Skeletal muscle satellite cell (primary cell): Measurements from ENCODE around the gene ZBTB7B.

Experiments
- H3K27me3 ChIP-seq: 2 replicates; pipeline ENCODE4 v1.7.0; 2013; ENCODE audit warnings: low read length; ENCODE audit not compliant: control insufficient read depth, insufficient read depth
- H3K36me3 ChIP-seq: 2 replicates; pipeline ENCODE4 v1.7.0; 2013; ENCODE audit warnings: mild to moderate bottlenecking, control low read depth, low read length; ENCODE audit not compliant: insufficient read depth
- H3K4me1 ChIP-seq: 2 replicates; pipeline ENCODE4 v1.7.0; 2013; ENCODE audit warnings: low read length; ENCODE audit not compliant: control insufficient read depth, insufficient read depth
- H3K4me2 ChIP-seq: 2 replicates; pipeline ENCODE4 v1.7.0; 2013; ENCODE audit warnings: mild to moderate bottlenecking, low read length
- H3K4me3 ChIP-seq: 2 replicates; pipeline ENCODE4 v1.7.0; 2013; ENCODE audit warnings: low read length
- H3K9ac ChIP-seq: 2 replicates; pipeline ENCODE4 v1.7.0; 2013; ENCODE audit warnings: mild to moderate bottlenecking, low read depth, low read length, moderate library complexity
- H3K9me3 ChIP-seq: replicated peaks from 2 replicates; pipeline ENCODE4 v1.7.0; 2013; ENCODE audit warnings: mild to moderate bottlenecking, control low read depth, low read length

ZBTB7B gene

DNA sequence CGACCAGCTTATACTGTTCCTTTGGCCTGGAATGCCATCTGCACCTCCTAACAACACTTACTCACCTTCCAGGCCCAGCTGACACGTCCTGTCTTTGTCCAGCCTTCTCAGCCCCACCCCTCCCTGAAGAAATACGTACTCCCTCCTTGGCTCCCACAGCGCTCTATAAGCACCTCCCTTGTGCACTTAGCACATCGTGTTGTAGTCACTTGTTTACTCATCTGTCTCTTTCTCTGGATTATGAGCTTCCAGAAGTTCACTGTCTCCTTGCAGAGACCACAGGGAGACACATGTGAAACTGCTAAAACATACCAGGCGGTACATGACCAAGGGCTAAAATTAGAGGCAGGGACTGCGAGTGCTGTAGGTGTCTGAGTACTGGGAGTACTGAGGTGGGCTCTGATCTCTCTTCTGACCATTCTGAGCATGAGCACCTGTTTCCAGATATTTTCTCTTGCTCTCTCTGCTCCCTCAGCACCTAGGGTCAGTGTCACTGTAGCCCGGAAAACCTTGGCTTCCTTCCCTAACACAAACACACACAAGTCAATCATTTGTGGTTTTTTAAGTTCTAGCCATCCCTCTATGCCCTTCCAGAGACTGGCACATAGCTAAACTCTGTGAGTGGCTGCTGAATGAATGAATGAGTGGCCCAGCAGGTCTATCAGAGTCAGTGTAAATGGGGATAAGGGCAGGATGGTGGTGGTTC lies 36.2 kb downstream of the ZBTB7B start:
- H3K4me1 ChIP-seq = peaks cover 5% of the 10 kb centered on the region
- peak overlapping the region; percentile 5 for H3K4me2 ChIP-seq
- H3K36me3 ChIP-seq = no peaks in the 10 kb centered on the region
- no peak overlapping the region for H3K9ac ChIP-seq
- H3K27me3 ChIP-seq = peaks cover 9% of the 10 kb centered on the region
- H3K9me3 ChIP-seq = no peaks in the 10 kb centered on the region
- no peak overlapping the region for H3K4me3 ChIP-seq

DNA sequence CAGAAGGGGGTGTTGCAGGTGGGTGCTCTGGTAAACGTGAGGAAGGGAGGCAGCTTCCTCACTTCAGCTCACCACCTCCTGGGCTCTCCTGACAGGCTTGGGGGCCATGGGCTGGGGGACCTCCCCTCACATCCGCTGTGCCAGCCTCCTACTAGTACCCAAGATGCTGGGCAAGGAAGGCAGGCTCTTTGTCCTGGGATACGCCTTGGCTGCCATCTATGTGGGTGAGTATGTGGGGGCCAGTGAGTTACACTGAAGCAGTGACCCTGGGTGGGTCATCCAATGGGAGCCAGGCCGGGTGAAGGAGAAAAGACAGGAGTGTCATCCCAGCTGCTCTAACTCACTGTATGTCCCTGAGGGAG lies 36.7 kb downstream of the ZBTB7B start:
- no peak overlapping the region for H3K4me2 ChIP-seq
- peaks cover 5% of the 10 kb centered on the region for H3K4me1 ChIP-seq
- no peak overlapping the region for H3K4me3 ChIP-seq

DNA sequence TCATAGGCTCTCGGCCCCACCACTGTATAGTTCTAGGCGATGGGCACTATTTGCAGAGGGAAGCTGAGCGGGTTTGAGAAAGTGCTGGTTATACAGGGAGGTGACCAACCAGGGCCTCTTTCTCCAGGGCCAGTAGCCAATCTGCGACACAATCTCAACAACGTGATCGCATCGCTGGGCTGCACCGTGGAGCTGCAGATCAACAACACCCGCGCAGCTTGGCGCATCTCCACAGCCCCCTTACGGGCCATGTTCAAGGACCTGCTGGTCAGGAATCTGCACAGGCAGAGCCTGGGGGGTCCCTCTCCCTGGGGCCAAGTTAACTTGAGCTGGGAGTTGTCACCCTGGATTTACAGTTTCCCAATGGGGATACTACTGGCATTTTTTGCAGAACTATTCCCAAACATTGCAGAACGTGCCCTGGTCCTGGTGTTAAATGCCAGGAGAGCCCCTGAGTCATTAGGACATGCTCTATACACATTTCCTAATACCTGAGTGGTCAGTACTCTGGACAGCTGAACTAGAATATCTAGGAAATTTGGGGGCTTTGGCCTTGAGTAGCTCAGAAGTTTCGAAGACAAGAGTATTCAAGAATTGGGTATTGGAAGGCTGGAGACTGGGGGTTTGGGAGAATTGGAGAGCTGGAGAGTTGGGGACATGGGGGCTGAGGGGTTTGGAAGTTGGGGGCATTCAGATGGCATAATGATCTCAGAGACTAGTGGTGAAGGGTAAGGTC lies 37.9 kb downstream of the ZBTB7B start:
- Histone ChIP-seq H3K36me3 (no peaks in the 10 kb centered on the region), H3K4me3 (no peak overlapping the region), H3K9ac (no peak overlapping the region), H3K4me2 (no peak overlapping the region), H3K9me3 (no peaks in the 10 kb centered on the region), H3K27me3 (peaks cover 5% of the 10 kb centered on the region), H3K4me1 (peaks cover 14% of the 10 kb centered on the region)

More for the DNA sequence above, 36.7 kb downstream of the ZBTB7B start:
- H3K36me3 ChIP-seq = no peaks in the 10 kb centered on the region
- H3K9me3 ChIP-seq = no peaks in the 10 kb centered on the region
- H3K9ac ChIP-seq = no peak overlapping the region
- peaks cover 5% of the 10 kb centered on the region for H3K27me3 ChIP-seq

DNA sequence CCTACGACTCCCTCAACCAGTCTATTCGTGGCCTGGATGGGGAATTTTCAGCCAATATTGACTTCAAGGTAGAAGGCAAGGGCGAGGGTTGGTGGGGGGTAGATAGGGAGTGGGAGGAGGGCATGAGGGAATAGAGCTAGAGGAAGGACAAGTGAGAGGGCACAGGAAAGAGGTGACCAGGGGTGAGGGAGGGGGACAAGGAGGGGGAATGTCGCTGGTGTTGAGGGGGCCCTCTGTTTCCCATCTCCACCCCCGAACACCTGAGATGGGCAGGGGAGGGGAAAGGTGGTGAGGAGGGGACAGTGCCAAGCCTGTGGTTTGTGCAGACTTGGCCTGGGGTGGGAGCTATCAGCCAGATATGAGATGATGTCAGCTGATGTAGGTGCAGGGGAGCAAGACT lies 40.2 kb downstream of the ZBTB7B start:
- no peaks in the 10 kb centered on the region for H3K9me3 ChIP-seq
- H3K4me3 ChIP-seq = no peak overlapping the region
- peaks cover 3% of the 10 kb centered on the region for H3K27me3 ChIP-seq
- H3K36me3 ChIP-seq = no peaks in the 10 kb centered on the region
- H3K9ac ChIP-seq = no peak overlapping the region
- peaks cover 14% of the 10 kb centered on the region for H3K4me1 ChIP-seq
- H3K4me2 ChIP-seq = no peak overlapping the region

DNA sequence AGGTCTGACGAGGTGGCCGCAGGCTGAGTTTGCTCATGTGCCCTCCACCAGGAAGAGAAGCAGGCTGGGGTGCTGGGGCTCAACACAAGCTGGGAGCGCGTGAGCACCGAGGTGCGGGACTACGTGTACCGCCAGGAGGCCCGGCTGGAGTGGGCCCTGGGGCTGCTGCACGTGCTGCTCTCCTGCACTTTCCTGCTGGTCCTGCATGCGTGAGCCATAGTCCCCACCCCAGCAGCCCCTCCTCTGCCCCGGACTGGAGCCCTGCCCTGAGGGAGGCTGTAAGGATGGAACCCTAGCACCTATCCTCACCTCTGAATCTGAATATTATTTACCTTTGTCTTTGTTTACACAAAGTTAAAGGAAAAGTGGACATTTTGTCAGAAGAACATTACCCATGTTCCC lies 40.7 kb downstream of the ZBTB7B start:
- Histone ChIP-seq H3K36me3 (no peaks in the 10 kb centered on the region), H3K9me3 (no peaks in the 10 kb centered on the region), H3K9ac (no peak overlapping the region), H3K4me1 (peaks cover 14% of the 10 kb centered on the region), H3K27me3 (peaks cover 3% of the 10 kb centered on the region), H3K4me2 (no peak overlapping the region), H3K4me3 (no peak overlapping the region)

DNA sequence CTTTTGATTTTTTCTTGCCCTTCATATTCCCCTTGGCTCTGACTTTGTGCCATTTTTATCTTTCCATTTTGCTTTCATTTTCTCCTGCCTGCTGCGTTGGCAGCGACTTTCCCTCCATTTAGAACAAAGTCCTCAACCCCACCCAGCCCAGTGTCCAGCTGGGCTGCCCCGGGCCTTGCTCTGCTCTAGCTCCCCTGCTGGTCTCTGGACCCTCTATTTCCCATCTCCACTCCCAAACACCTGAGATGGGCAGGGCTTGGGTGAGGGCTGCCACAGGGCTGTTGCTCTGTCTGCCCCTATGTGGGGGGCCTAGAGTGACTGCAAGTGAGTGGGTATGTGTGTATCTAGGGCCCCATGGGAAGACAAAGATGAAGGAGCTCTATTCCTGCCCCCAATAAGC lies 41.2 kb downstream of the ZBTB7B start:
- Histone ChIP-seq H3K4me2 (no peak overlapping the region), H3K9me3 (no peaks in the 10 kb centered on the region), H3K36me3 (no peaks in the 10 kb centered on the region), H3K4me1 (peaks cover 13% of the 10 kb centered on the region), H3K27me3 (peaks cover 3% of the 10 kb centered on the region), H3K9ac (no peak overlapping the region), H3K4me3 (no peak overlapping the region)

DNA sequence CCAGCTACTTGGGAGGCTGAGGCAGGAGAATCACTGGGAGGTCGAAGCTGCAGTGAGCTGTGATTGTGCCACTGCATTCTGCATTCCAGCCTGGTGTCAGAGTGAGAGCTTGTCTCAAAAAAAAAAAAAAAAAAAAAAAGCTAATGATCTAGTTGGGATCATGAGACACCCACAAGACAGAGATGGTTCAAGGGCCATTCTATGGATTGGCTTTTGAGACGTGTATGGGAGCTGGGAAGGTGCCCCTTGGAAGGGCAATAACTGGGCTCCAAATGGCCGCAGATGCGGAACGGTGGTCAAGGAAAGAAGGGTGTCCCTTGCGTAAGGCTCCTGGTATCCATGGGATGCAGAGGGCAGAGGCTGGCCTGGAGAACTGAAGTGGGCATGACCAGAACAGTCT lies 41.8 kb downstream of the ZBTB7B start:
- peaks cover 9% of the 10 kb centered on the region for H3K4me1 ChIP-seq
- H3K9ac ChIP-seq = no peak overlapping the region
- no peaks in the 10 kb centered on the region for H3K9me3 ChIP-seq
- H3K4me3 ChIP-seq = no peak overlapping the region
- peaks cover 1% of the 10 kb centered on the region for H3K27me3 ChIP-seq
- H3K4me2 ChIP-seq = no peak overlapping the region
- H3K36me3 ChIP-seq = no peaks in the 10 kb centered on the region

DNA sequence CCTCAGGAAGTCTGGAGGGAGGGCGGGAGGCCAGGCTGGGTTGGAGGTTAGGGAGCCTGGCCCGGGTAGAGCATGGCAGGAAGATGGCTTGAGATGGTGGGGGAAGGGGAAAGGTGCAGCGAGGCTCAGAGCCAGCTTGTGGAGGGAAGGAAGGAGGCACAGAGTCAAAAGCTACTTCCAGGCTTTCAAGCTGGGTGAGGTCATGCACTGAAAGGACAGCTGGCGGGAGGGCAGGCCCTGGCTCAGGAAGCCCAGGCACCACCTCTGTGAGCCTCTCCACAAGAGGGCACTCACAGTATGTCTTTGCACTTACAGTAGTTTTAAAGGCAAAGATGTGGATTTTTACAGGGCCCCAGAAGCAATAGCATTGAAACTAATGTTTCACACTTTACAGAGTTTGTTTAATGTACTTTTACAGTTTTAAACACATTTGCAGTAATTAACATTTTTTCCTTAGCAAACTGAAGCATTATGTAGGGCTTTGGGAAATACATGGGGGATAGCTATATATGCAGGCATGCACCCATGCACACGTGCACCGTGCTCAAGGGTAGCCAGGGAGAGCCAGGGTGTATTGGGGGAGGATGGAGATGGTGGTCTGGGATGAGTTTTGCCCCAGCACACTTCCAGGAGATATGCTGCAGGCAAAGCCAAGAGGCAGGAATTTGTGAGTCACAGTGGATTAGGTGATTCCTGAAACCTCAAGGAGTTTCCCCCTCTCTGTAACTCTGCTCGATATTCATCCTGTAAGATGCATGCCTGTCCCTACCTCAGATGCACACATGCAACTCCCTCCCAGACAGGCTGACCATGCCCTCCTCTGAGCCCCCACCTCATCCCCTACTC lies 42.4 kb downstream of the ZBTB7B start:
- H3K4me3 ChIP-seq = no peak overlapping the region
- H3K27me3 ChIP-seq = no peaks in the 10 kb centered on the region
- H3K9ac ChIP-seq = no peak overlapping the region
- H3K4me1 ChIP-seq = peaks cover 15% of the 10 kb centered on the region
- no peak overlapping the region for H3K4me2 ChIP-seq
- H3K9me3 ChIP-seq = no peaks in the 10 kb centered on the region
- no peaks in the 10 kb centered on the region for H3K36me3 ChIP-seq

DNA sequence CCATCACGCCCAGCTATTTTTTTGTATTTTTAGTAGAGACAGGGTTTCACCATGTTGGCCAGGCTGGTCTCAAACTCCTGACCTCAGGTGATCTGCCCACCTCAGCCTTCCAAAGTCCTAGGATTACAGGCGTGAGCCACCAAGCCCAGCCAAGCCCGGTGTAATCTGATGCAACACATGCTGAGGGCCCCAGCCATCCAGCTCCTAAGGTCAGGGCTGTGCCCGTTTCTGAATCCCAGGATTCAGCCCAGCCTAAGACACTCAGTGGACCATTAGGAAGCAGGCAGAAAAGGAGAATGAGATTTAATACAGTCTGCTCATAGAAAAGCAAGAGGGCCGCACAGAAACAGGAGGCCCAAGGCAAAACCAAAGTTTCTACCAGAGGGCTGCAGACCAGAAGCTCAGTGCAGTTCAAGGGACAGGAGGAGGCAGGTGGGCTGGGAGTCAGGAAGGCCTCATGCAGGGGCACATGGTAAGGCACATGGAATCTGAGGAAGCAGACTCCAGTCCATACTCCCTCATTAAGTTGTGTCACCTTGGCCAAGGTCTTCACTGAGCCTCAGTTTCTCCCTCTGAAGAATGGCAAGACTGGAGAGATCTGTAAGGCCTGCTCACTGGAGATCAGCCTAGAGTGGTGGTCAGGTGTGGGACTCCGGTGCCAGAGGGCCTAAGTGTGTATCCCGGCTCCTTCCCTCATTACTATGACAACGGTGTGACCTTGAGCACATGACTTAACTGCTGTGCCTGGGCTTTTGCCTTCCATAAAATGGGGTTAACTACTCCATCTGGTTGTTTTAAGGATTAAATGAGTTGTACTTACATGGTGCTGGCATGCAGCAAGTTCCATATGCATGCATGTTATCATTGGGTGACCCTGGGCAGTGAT lies 46.1 kb downstream of the ZBTB7B start:
- H3K4me3 ChIP-seq = no peak overlapping the region
- no peaks in the 10 kb centered on the region for H3K27me3 ChIP-seq
- H3K4me2 ChIP-seq = no peak overlapping the region
- no peaks in the 10 kb centered on the region for H3K9me3 ChIP-seq
- H3K4me1 ChIP-seq = peaks cover 36% of the 10 kb centered on the region
- H3K36me3 ChIP-seq = peaks cover 6% of the 10 kb centered on the region
- H3K9ac ChIP-seq = no peak overlapping the region

DNA sequence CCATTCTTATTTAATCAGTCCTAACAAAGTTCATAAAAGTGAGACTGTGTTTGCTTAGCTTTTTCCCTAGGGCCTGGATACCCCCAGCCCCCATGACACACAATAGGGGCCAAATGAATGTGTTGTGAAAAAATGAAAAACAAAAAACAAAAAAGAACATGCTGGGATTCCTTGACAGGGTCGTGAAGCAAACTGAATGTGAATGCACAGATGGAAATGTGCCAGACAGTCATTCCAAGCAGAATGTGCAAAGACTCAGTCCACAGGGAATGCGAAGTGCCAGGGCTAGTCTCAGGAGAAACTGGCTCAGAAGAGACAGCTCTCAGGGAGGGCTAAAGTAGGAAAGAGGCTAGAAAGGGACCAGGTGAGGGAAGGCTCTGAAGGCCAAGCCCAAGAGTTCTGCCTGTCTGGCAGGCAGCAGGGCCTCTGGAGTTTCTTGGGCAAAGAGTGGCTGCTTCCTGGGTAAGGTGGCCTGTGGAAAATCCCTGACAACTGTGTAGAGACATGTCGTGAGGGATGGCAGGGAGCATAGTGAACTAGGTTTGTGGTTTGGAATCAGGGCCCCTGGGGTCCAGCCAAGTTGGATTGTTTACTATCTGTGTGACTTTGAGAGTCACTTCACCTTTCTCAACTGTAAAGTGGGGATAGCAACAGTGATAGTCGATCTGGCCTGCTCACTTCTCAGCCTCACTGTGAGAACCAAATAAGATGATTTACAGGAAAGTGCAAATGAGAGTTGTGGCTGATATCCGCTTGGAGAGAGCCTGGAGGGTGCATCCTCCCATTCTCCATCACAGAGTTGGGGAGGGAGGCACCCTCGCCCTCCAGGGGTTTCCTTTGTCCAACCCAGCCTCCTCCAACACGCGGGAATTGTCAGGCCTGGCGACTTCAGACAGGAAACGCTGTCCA lies 47.3 kb downstream of the ZBTB7B start:
- H3K4me1 ChIP-seq = peaks cover 32% of the 10 kb centered on the region
- H3K9me3 ChIP-seq = no peaks in the 10 kb centered on the region
- H3K36me3 ChIP-seq = peaks cover 13% of the 10 kb centered on the region
- H3K4me3 ChIP-seq = peak overlapping the region; percentile 84
- H3K4me2 ChIP-seq = peak overlapping the region; percentile 97
- H3K27me3 ChIP-seq = no peaks in the 10 kb centered on the region
- H3K9ac ChIP-seq = peak overlapping the region; percentile 76
